Stomach (tissue), 9 donors: ENCODE results near the gene CELA2A. TPM values are rescaled to one million over a fixed set of nuclear protein-coding genes. Genes with fewer than 3 reads are reported as not detected.

ENCODE experiments used
- DNase-seq, 2 donors: peaks; one replicate each; pipeline versions ENCODE4 v3.0.0 to v3.0.0-alpha.2; 2013 to 2019
- H3K27ac ChIP-seq, 5 donors: fragments of 200-600 bp in 4 of 5; sonication (generic) in 4 of 5; one replicate each; pipeline ENCODE4 v1.5.1; 2013 to 2019; ENCODE audit warnings: mild to moderate bottlenecking in 1 of 5, moderate library complexity in 1 of 5
- H3K27me3 ChIP-seq, 3 donors: fragments of 200-600 bp; sonication (generic); one replicate each; pipeline ENCODE4 v1.5.1; 2017 to 2019; ENCODE audit warnings: mixed run types in 1 of 3
- H3K36me3 ChIP-seq, 4 donors: fragments of 200-600 bp; sonication (generic); 1 replicate in 3 of 4; 2 replicates in 1 of 4; pipeline ENCODE4 v1.5.1; 2016 to 2019
- H3K4me1 ChIP-seq, 4 donors: fragments of 200-600 bp; sonication (generic); one replicate each; pipeline ENCODE4 v1.5.1; 2016 to 2019
- H3K4me3 ChIP-seq, 4 donors: fragments of 200-600 bp; sonication (generic) in 3 of 4; one replicate each; pipeline ENCODE4 v1.5.1; 2016 to 2019; ENCODE audit warnings: mild to moderate bottlenecking in 1 of 4
- H3K9me3 ChIP-seq, 4 donors: fragments of 200-600 bp; sonication (generic); one replicate each; pipeline ENCODE4 v1.5.1; 2016 to 2019
- EP300 ChIP-seq: sonication (generic); formaldehyde crosslinking; IDR thresholded peaks from one replicate; pipeline ENCODE4 v1.6.1; 2017; ENCODE audit warnings: antibody characterized with exemption
- POLR2A ChIP-seq, 4 donors: fragments of 450-650 bp; IDR thresholded peaks; one replicate each; pipeline ENCODE4 v1.6.1; 2016; ENCODE audit warnings: antibody characterized with exemption in 4 of 4, control low read depth in 2 of 4, mild to moderate bottlenecking in 1 of 4, moderate library complexity in 1 of 4
- POLR2AphosphoS5 ChIP-seq, 3 donors: sonication (generic); formaldehyde crosslinking; IDR thresholded peaks; one replicate each; pipeline ENCODE4 v1.6.1; 2016; ENCODE audit warnings: antibody characterized with exemption in 3 of 3
- WGBS, 5 donors: extraction: QIAGEN DNeasy Blood & Tissue Kit in 3 of 5; methylation state at CpG; one replicate each; pipeline versions ENCODE4 v1.1.5 to v1.1.7; 2013 to 2018; 5-methylcytosine and 5-hydroxymethylcytosine counted together
- intact Hi-C: fragments of 100-400 bp; cut with DNase I; formaldehyde crosslinking; loops from one replicate; pipeline ENCODE4 v1.15.1; 2023; ENCODE audit warnings: low total_unique reads
- polyA plus RNA-seq, 3 donors: library from polyadenylated mRNA; stranded (reverse); fragments of 200-250 nt; gene quantifications; one replicate each; pipeline ENCODE4 v1.2.3, GENCODE V29; 2013
- total RNA-seq, 5 donors: library from RNA; depleted of rRNA; stranded (reverse); fragments of >200 nt; gene quantifications; one replicate each; pipeline versions ENCODE4 v1.1.0 to v1.2.3, GENCODE V29; 2014 to 2016
- TF ChIP-seq, protein P1 (sequence below), 7 experiments: fragments of 450-650 bp in 4 of 7; fragments of 200-600 bp in 3 of 7; sonication (generic) in 3 of 7; IDR thresholded peaks; one replicate each; pipeline ENCODE4 v1.5.1; 2016 to 2019; ENCODE audit warnings: antibody characterized with exemption in 7 of 7, control low read depth in 2 of 7, mild to moderate bottlenecking in 1 of 7
- donor health status: healthy with polysubstance abuse.
- donor health status: Bipolar disorder and iron deficiency.
- donor health status: healthy.

CELA2A gene
- total and polyA plus RNA-seq, 8 donors = 0.43 to 3.1 (median 1.1) TPM; not detected in 4

DNA sequence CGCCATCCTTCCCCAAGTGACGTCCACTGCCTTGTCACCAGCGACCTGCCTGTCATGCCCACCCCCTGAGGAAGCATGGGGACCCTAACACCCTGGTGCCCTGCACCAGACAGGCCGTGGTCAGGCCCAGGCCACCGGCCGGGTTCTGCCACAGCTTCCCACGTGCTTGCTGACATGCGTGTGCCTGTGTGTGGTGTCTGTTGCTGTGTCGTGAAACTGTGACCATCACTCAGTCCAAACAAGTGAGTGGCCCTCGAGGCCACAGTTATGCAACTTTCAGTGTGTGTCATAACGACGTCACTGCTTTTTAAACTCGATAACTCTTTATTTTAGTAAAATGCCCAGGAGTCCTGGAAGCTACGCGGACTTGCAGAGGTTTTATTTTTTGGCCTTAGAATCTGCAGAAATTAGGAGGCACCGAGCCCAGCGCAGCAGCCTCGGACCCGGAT, 26.8 kb upstream of the CELA2A start:
- Histone ChIP-seq H3K4me1 (peaks cover 33 to 69% (median 51%) of the 10 kb centered on the region in 4 donors), H3K4me3 (no peak overlapping the region), H3K27me3 (no peaks in the 10 kb centered on the region), H3K36me3 (peaks cover 45 to 69% (median 50%) of the 10 kb centered on the region in 4 donors), H3K9me3 (no peaks in the 10 kb centered on the region), H3K27ac (peak overlapping the region in 4 of 5 donors; percentile 17 to 84 (median 46))
- intact Hi-C loops = loop anchor here (5.0 kb wide), 1 partner anchor 102 kb away; no protein-coding TSS in a partner anchor
- DNase-seq = no peak
- 72 to 85% (median 78%) methylated on average over 18 to 19 of the region's 19 CpGs for WGBS, 5 donors
- no peak for TF ChIP-seq POLR2AphosphoS5 (IDR thresholded peaks at IDR 0.05)
- no peak for TF ChIP-seq EP300
- TF ChIP-seq, protein P1, sequence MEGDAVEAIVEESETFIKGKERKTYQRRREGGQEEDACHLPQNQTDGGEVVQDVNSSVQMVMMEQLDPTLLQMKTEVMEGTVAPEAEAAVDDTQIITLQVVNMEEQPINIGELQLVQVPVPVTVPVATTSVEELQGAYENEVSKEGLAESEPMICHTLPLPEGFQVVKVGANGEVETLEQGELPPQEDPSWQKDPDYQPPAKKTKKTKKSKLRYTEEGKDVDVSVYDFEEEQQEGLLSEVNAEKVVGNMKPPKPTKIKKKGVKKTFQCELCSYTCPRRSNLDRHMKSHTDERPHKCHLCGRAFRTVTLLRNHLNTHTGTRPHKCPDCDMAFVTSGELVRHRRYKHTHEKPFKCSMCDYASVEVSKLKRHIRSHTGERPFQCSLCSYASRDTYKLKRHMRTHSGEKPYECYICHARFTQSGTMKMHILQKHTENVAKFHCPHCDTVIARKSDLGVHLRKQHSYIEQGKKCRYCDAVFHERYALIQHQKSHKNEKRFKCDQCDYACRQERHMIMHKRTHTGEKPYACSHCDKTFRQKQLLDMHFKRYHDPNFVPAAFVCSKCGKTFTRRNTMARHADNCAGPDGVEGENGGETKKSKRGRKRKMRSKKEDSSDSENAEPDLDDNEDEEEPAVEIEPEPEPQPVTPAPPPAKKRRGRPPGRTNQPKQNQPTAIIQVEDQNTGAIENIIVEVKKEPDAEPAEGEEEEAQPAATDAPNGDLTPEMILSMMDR (IDR thresholded peaks at IDR 0.05) = no peak
- TF ChIP-seq POLR2A (IDR thresholded peaks at IDR 0.05) = no peak

DNA sequence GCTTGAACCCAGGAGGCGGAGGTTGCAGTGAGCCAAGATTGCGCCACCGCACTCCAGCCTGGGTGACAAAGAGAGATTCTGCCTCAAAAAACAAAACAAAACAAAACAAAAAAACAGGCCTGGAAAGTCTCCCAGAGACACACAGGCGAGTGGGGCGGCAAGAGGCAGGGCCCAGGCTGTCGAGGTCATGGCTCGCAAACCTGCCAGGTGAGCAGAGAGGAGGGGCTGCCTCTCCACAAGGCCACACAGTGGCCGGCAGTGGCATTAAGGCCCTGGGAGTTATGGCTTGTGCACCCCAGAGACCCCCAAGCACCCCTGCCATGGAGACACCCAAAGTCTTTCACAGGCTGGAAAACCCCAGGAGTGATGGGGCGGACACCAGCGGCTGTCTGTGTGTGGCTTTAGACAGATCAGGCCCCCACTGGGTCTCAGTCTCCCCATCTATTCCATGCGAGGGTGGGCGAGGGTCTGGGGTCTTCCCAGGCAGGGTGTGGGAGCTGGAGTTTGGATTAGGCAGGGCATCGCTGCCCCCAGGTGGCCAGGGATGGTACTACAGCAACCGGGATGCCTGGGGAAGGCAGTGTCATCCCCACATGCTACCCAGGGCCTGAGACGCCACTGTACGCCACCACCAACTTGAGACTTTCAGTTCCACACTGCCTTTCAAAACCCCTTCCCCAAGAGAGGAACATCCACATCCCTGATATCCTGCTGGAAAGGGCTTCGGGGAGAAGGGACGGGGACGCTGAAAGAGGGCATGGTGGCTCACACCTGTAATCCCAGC, 25.6 kb upstream of the CELA2A start:
- peak overlapping the region; percentile 44 to 69 (median 56) for H3K27ac ChIP-seq

DNA sequence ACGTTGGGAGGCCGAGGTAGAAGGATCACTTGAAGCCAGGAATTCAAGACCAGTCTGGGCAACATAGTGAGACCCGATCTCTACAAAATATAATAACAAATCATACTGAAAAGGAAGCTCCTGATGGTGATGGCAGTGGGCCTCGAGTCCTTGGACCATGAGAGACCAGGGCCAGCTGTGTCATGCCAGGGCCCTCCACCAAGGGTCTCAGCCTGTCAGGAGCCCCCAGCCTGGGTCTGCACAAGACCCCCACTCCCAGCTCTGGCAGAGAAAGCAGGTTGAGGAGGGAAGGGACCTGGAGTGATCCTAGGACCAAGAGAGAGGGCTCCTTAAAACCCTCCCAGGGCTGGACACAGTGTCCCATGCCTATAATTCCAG, 25.0 kb upstream of the CELA2A start:
- DNase-seq = no peak
- peaks cover 15 to 51% (median 37%) of the 10 kb centered on the region in 4 donors for H3K4me1 ChIP-seq
- intact Hi-C loops = no loop called here
- peak overlapping the region; percentile 44 to 69 (median 56) for H3K27ac ChIP-seq
- WGBS, 5 donors = 66 to 81% (median 74%) methylated on average over 4 of the region's 4 CpGs
- no peak overlapping the region for H3K4me3 ChIP-seq
- H3K36me3 ChIP-seq = peaks cover 34 to 52% (median 41%) of the 10 kb centered on the region in 4 donors
- H3K9me3 ChIP-seq = no peaks in the 10 kb centered on the region
- TF ChIP-seq, protein P1 (IDR thresholded peaks at IDR 0.05) = no peak
- no peak for TF ChIP-seq POLR2A (IDR thresholded peaks at IDR 0.05)
- no peak for TF ChIP-seq POLR2AphosphoS5 (IDR thresholded peaks at IDR 0.05)
- no peak for TF ChIP-seq EP300
- H3K27me3 ChIP-seq = no peaks in the 10 kb centered on the region

More for the DNA sequence above, 25.6 kb upstream of the CELA2A start:
- TF ChIP-seq, protein P1 (IDR thresholded peaks at IDR 0.05) = peak; percentile 23 to 98 (median 94)
- TF ChIP-seq EP300 = no peak
- peak in 1 of 3 donors; percentile 22 for TF ChIP-seq POLR2AphosphoS5 (IDR thresholded peaks at IDR 0.05)
- peaks cover 21 to 57% (median 43%) of the 10 kb centered on the region in 4 donors for H3K4me1 ChIP-seq
- H3K4me3 ChIP-seq = no peak overlapping the region
- intact Hi-C loops = no loop called here
- no peaks in the 10 kb centered on the region for H3K27me3 ChIP-seq
- no peaks in the 10 kb centered on the region for H3K9me3 ChIP-seq
- H3K36me3 ChIP-seq = peaks cover 40 to 58% (median 46%) of the 10 kb centered on the region in 4 donors
- DNase-seq = peak; percentile 82 to 86
- 52 to 67% (median 55%) methylated on average over 18 to 19 of the region's 19 CpGs for WGBS, 5 donors

DNA sequence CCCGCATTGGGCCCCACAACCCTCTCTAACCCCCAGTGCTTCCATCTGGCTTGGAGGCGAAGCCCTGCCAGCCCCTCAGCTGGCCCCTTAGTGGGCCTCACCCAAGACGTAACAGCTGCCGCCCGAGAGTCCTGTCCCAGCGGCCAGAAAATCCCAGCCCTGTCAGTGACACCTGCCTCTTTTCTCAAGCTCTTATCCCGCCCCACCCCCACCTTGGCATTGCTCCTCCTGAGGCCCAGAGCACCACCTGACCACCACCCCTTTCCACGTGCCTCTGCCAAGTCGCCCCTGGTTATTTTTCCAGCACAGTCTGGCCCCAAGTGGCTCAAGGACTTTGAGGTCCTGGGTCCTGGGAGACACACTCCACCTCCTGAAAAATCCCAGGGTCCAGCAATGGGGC, 24.2 kb upstream of the CELA2A start:
- DNase-seq = peak; percentile 59 to 81
- Histone ChIP-seq H3K4me1 (peaks cover 7 to 43% (median 29%) of the 10 kb centered on the region in 4 donors), H3K27me3 (no peaks in the 10 kb centered on the region), H3K27ac (peak overlapping the region; percentile 44 to 69 (median 56)), H3K36me3 (peaks cover 30 to 45% (median 34%) of the 10 kb centered on the region in 4 donors), H3K9me3 (no peaks in the 10 kb centered on the region), H3K4me3 (no peak overlapping the region)
- intact Hi-C loops = no loop called here
- WGBS, 5 donors = 27 to 60% (median 54%) methylated on average over 9 of the region's 9 CpGs
- no peak for TF ChIP-seq POLR2A (IDR thresholded peaks at IDR 0.05)
- no peak for TF ChIP-seq POLR2AphosphoS5 (IDR thresholded peaks at IDR 0.05)
- TF ChIP-seq, protein P1 (IDR thresholded peaks at IDR 0.05) = no peak
- TF ChIP-seq EP300 = no peak
